ENCODE results near the gene ROBO1.

ROBO1 gene

DNA sequence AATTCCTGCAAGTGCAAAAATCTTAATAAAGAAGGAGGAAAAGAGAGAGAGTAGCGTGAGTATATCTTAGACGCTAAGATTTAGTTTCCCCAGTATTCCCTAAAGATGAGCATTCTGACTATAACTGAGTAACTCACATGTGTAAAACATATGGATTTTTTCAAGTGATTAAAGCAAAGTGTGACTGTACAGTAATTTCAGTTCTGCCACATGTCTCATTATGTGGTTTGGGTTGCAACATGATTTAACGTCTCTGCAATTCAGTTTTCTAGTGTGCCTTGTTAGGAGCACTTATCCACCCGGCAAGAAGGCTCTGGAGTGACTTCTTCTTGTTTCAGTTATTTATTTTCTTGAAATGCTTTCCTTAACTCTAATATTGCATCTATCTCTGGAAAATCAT, 514.1 kb downstream of the ROBO1 start:
- Mint-ChIP-seq H3K4me3 (no peak overlapping the region), H3K27me3 (no peaks in the 10 kb centered on the region), H3K9me3 (peaks cover 16% of the 10 kb centered on the region), H3K4me1 (no peaks in the 10 kb centered on the region), H3K36me3 (ENCODE audit: insufficient read depth) (peaks cover 2% of the 10 kb centered on the region), H3K27ac (ENCODE audit: low read depth) (no peak overlapping the region)
- DNase-seq (ENCODE audit: low spot score in 2 of 2) (no peak), ATAC-seq (replicated peaks; ENCODE audit: extremely low read depth, poor library complexity, severe bottlenecking) (no peak)

DNA sequence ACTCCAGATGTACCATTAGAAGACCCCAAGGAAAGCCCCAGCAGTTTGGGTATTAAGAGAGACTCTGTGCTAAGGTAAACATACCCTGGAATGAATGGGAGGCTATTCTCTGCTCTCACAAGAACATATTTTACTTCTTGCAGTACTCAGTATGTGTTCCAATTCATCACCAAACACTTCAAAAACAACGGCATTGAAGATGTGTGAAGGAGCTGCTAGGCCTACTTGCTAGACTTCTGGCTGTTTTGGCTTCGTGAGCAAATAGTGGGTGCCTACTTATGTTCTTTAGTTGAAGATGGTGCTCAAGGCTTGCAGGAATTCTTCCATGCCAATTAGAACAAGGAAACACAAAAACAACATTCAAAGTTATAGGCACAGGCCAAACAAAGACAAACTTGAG, 514.5 kb downstream of the ROBO1 start:
- DNase-seq (ENCODE audit: low spot score in 2 of 2) (no peak), ATAC-seq (replicated peaks; ENCODE audit: extremely low read depth, poor library complexity, severe bottlenecking) (no peak)
- Mint-ChIP-seq H3K4me1 (no peaks in the 10 kb centered on the region), H3K36me3 (ENCODE audit: insufficient read depth) (peaks cover 2% of the 10 kb centered on the region), H3K4me3 (no peak overlapping the region), H3K27me3 (no peaks in the 10 kb centered on the region), H3K9me3 (peaks cover 16% of the 10 kb centered on the region), H3K27ac (ENCODE audit: low read depth) (no peak overlapping the region)

DNA sequence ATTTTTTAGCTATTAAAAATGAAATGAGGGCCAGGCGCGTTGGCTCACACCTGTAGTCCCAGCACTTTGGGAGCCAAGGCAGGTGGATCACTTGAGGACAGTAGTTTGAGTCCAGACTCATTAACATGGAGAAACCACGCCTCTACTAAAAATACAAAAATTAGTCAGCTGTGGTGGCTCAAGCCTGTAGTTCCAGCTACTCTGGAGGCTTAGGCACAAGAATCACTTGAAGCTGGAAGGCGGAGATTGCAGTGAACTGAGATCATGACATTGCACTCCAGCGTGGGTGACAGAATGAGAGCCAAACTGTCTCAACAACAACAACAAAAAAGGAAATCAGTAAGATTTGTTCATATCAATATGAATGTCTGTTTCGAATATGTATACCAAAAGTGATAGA, 517.1 kb downstream of the ROBO1 start:
- Mint-ChIP-seq H3K27me3 (no peaks in the 10 kb centered on the region), H3K4me3 (no peak overlapping the region)
- ATAC-seq (replicated peaks; ENCODE audit: extremely low read depth, poor library complexity, severe bottlenecking): no peak

DNA sequence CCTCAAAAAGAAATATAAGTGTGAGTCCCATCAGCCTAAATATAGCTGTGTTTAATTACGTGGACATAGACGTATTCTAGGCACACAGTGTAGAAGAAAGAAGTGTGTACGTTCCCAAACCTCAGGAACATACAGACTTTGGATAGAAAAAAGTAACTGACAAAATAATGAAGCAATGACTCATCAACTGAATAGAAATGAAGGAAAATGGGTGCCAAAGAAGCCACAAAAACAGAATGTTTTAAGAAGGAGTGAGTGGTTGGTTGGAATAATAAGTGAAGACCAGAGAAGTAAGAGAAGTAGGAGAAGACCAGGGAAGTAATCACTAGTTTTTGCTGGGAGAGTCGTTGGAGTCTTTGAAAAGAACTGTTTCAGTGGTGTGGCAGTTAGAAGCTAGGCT, 518.1 kb downstream of the ROBO1 start:
- no peak for DNase-seq (ENCODE audit: low spot score in 2 of 2)
- H3K27me3 Mint-ChIP-seq: no peaks in the 10 kb centered on the region
- ATAC-seq (replicated peaks; ENCODE audit: extremely low read depth, poor library complexity, severe bottlenecking): no peak
- no peaks in the 10 kb centered on the region for H3K4me1 Mint-ChIP-seq
- H3K9me3 Mint-ChIP-seq: peaks cover 16% of the 10 kb centered on the region
- H3K4me3 Mint-ChIP-seq: no peak overlapping the region
- no peak overlapping the region for H3K27ac Mint-ChIP-seq (ENCODE audit: low read depth)
- H3K36me3 Mint-ChIP-seq (ENCODE audit: insufficient read depth): peaks cover under 1% of the 10 kb centered on the region

More for the DNA sequence above, 517.1 kb downstream of the ROBO1 start:
- Mint-ChIP-seq H3K36me3 (ENCODE audit: insufficient read depth) (peaks cover 2% of the 10 kb centered on the region), H3K4me1 (no peaks in the 10 kb centered on the region), H3K9me3 (peaks cover 16% of the 10 kb centered on the region), H3K27ac (ENCODE audit: low read depth) (no peak overlapping the region)
- no peak for DNase-seq (ENCODE audit: low spot score in 2 of 2)

DNA sequence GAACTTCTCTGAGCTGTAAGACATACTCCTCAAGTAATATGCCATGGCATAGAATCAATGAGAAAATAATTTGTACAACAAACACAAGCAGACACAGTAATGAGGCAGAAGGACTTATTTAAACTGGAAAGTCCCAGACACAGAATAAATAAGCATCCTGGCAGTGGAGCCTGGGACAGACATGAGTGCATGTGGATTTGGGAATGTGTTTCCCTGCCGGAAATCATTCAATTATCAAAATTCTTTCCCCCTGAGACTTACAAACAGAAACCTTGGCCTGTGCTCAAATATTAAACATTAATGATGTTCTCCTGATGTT, 520.1 kb downstream of the ROBO1 start:
- Mint-ChIP-seq H3K27me3 (no peaks in the 10 kb centered on the region), H3K36me3 (ENCODE audit: insufficient read depth) (no peaks in the 10 kb centered on the region), H3K9me3 (peaks cover 10% of the 10 kb centered on the region), H3K27ac (ENCODE audit: low read depth) (no peak overlapping the region), H3K4me1 (no peaks in the 10 kb centered on the region), H3K4me3 (no peak overlapping the region)
- no peak for DNase-seq (ENCODE audit: low spot score in 2 of 2)
- ATAC-seq (replicated peaks; ENCODE audit: extremely low read depth, poor library complexity, severe bottlenecking): no peak

DNA sequence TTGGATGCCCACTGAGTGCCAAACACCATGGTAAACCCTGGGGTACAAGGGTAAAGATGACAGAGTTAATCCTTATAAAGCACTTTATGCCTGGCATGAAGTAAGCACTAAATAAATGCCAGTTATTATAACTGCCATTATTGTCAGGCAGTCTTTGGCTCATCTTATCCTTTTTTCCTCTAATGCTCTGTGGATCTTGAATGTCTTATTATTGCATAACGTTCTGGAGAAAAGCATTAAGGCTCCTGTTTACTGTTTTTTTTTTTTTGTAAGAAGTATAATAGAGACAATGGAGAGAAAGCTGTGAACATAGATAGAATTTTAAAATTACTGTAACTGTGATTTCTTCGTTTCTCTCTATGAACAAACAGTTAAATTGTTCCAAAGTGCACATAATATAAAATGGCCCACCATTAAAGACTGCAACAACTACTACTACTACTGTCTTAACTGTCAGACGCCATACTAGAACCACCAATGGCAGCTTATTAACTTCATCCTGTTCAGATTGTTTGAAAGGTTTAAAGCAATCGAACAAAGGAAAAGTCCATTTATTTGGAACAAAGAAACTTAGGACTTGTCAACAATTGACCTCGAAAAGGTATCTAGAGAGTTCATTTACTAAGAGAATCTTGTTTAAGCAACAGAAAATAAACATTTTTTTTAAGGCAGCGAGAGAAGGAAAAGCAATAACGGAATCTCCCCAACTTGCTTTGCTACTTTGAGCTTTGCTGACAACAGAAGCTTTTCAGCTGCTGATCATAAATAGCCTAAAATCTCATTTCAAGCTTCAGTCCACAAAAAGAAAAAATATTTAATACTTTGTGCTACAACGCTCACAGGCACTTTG, 520.7 kb downstream of the ROBO1 start:
- Mint-ChIP-seq H3K36me3 (ENCODE audit: insufficient read depth) (no peaks in the 10 kb centered on the region), H3K9me3 (peaks cover 8% of the 10 kb centered on the region), H3K4me3 (no peak overlapping the region), H3K27me3 (no peaks in the 10 kb centered on the region), H3K27ac (ENCODE audit: low read depth) (no peak overlapping the region), H3K4me1 (no peaks in the 10 kb centered on the region)
- no peak for DNase-seq (ENCODE audit: low spot score in 2 of 2)
- ATAC-seq (replicated peaks; ENCODE audit: extremely low read depth, poor library complexity, severe bottlenecking): no peak

DNA sequence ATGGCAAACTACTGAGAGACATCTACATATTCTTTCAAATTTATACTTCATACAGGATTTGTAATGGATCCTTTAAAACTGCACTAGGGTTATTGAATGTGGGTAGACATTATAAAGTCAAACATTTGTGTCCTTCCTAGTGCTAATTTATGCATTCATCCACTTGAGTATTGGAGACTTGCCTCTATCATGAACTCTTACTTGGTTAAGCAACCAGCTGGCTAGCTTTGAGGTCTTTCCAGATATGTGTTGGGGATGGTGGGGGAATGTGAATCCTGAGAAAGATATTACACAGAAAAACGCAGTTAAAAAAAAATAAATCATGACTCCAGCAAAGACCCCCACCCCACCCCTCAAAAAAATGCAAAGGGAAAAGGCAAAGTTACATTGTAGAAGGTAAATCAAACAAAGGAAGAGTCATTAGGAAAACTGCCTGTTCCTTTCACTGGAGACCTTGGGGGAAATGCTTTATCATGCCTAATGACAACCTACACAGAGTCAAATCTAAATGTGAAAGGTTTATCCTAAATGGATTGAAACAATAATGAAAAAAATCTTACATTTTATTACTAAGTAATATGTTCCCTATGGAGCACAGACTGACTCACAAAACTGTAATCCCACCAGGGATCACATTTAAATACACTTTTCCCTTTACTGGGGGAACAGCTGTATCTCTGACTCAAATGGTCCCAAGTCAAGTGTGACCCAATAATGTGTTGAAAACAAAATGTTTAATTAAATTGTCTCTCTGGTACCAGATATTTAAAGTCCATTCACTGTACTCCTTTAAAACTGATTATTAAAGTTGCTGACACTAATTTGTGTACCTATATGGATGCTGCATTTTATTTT, 522.3 kb downstream of the ROBO1 start:
- Mint-ChIP-seq H3K9me3 (peaks cover 6% of the 10 kb centered on the region), H3K27ac (ENCODE audit: low read depth) (no peak overlapping the region), H3K27me3 (no peaks in the 10 kb centered on the region), H3K4me3 (no peak overlapping the region), H3K4me1 (no peaks in the 10 kb centered on the region), H3K36me3 (ENCODE audit: insufficient read depth) (no peaks in the 10 kb centered on the region)
- DNase-seq (ENCODE audit: low spot score in 2 of 2) (no peak), ATAC-seq (replicated peaks; ENCODE audit: extremely low read depth, poor library complexity, severe bottlenecking) (no peak)

DNA sequence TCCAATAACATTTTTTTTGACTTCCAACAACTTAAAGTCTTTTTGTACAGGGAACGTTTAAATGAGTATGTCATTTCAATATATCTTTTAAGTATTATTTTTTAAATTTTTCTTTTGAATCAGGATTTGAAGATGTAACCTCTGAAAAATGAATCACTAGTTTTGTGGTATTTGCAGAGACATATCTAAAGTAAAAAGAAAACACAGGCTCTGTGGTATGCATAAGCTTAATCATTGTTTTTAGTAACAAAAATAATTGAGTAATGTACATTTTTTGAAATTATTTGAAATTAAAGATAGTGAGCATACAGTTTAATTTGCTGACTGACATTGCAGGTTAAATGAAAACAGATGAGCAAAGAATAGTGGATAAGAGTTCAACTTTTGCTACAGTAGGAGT, 531.3 kb downstream of the ROBO1 start:
- no peaks in the 10 kb centered on the region for H3K36me3 Mint-ChIP-seq (ENCODE audit: insufficient read depth)
- no peaks in the 10 kb centered on the region for H3K27me3 Mint-ChIP-seq
- no peak overlapping the region for H3K4me3 Mint-ChIP-seq
- no peak for DNase-seq (ENCODE audit: low spot score in 2 of 2)
- peaks cover 20% of the 10 kb centered on the region for H3K9me3 Mint-ChIP-seq
- H3K27ac Mint-ChIP-seq (ENCODE audit: low read depth): no peak overlapping the region
- no peak for ATAC-seq (replicated peaks; ENCODE audit: extremely low read depth, poor library complexity, severe bottlenecking)
- no peaks in the 10 kb centered on the region for H3K4me1 Mint-ChIP-seq

DNA sequence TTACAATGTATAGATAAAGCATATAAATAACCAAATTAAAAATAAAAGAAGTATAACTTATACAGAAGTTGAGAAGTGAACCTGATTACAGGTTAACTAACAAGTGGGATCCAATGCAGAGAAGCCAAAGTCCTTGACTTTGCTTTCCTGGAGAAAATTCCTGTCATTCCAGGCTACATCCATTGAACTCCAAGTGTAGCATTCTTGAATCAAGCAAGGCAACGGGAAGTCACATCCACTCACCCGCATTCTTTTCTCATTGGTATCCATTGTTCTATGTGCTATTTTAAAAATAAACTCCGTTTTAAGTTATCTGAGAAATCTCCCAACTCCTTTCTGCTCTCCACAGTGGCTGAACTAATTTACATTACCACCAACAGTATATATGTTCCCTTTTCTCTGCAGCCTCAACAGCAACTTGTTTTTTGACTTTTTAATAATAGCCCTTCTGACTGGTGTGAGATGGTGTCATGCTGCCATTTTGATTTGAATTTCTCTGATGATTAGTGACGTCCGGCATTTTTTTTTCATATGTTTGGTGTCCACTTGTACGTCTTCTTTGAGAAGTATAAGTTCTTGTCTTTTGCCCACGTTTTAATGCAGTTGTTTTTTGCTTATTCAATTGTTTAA, 534.3 kb downstream of the ROBO1 start:
- ATAC-seq (replicated peaks; ENCODE audit: extremely low read depth, poor library complexity, severe bottlenecking): no peak
- H3K4me3 Mint-ChIP-seq: no peak overlapping the region
- DNase-seq (ENCODE audit: low spot score in 2 of 2): no peak
- H3K36me3 Mint-ChIP-seq (ENCODE audit: insufficient read depth): no peaks in the 10 kb centered on the region
- H3K27ac Mint-ChIP-seq (ENCODE audit: low read depth): no peak overlapping the region
- H3K27me3 Mint-ChIP-seq: no peaks in the 10 kb centered on the region
- H3K4me1 Mint-ChIP-seq: no peaks in the 10 kb centered on the region
- H3K9me3 Mint-ChIP-seq: peaks cover 16% of the 10 kb centered on the region

DNA sequence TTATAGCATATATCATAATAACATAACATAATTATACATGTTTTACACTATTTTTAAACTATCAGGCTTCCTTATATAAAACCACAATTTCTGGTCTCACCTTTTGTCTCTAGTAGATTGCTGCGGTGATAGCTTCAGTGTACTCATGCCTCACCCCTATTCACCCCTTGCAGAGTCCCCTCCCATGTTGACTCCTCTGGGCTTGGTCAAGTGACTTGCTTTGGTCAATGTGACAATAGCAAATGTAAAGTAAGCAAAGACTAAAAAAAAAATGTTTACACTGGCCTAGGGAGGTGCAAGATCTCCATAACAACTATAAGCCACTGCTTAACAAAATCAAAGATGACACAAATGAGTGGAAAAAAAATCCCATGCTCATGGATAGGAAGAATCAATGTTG, 537.5 kb downstream of the ROBO1 start:
- Mint-ChIP-seq H3K27ac (ENCODE audit: low read depth) (no peak overlapping the region), H3K4me3 (no peak overlapping the region), H3K27me3 (no peaks in the 10 kb centered on the region), H3K9me3 (peaks cover 36% of the 10 kb centered on the region), H3K36me3 (ENCODE audit: insufficient read depth) (no peaks in the 10 kb centered on the region), H3K4me1 (no peaks in the 10 kb centered on the region)
- ATAC-seq (replicated peaks; ENCODE audit: extremely low read depth, poor library complexity, severe bottlenecking): no peak
- DNase-seq (ENCODE audit: low spot score in 2 of 2): no peak

DNA sequence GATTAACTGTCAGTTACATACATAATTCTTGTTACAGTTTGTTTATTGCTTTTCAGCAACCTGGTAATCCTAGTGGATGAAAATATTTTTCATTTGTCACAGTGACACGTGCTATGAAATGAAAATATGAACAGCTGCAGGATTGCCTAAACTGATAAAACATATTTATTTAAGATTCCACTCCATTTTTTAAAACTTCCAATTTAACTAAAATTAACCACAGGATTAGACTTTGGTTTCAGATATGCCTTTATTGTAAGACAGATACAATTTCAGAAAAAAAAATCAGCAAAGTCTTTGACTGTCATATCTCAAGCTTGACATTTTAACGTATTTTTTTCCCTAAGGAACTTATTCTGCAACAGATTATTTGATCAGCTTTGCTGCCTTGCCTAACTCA, 550.7 kb downstream of the ROBO1 start:
- DNase-seq (ENCODE audit: low spot score in 2 of 2) (no peak), ATAC-seq (replicated peaks; ENCODE audit: extremely low read depth, poor library complexity, severe bottlenecking) (no peak)
- Mint-ChIP-seq H3K27me3 (no peaks in the 10 kb centered on the region), H3K4me3 (no peak overlapping the region), H3K4me1 (no peaks in the 10 kb centered on the region), H3K9me3 (no peaks in the 10 kb centered on the region), H3K36me3 (ENCODE audit: insufficient read depth) (no peaks in the 10 kb centered on the region), H3K27ac (ENCODE audit: low read depth) (no peak overlapping the region)

DNA sequence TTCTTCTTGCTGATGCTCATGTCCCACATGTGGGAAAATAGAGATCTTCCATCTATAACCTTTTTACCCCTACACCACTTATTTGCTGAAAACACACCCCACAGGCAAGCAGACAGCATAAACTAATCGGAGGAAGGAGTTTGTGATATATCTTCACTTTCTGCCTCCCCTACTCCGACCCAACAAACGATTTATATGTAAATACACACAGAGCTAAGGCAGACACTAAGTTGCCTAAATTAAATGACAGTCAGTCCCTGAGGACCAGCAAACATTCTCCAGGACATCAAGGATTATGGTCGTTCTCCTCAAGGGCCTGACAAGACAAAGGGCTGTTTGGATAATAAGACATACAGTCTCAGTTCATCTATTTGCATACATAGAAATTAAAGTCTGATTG, 552.5 kb downstream of the ROBO1 start:
- no peak for ATAC-seq (replicated peaks; ENCODE audit: extremely low read depth, poor library complexity, severe bottlenecking)
- Mint-ChIP-seq H3K4me1 (no peaks in the 10 kb centered on the region), H3K9me3 (no peaks in the 10 kb centered on the region), H3K36me3 (ENCODE audit: insufficient read depth) (no peaks in the 10 kb centered on the region), H3K4me3 (no peak overlapping the region), H3K27me3 (no peaks in the 10 kb centered on the region), H3K27ac (ENCODE audit: low read depth) (no peak overlapping the region)
- no peak for DNase-seq (ENCODE audit: low spot score in 2 of 2)
